DND-41 (cell line): ENCODE data around the gene WDR90.

Experiments used
- ATAC-seq: fragments of 200-7000 bp; cut with Tn5 transposase; 3 replicates; pipeline ENCODE4 v1.9.1; 2021; ENCODE audit warnings: low read depth; ENCODE audit not compliant: insufficient read depth
- DNase-seq: peaks from one replicate; pipeline ENCODE4 v3.0.0-alpha.2; 2020
- H2AFZ ChIP-seq: 2 replicates; pipeline ENCODE4 v1.6.0; 2012; ENCODE audit warnings: low read depth, low read length
- H3K27ac ChIP-seq: 2 replicates; pipeline ENCODE4 v1.5.1; 2012; ENCODE audit warnings: low read length, inconsistent platforms
- H3K27me3 ChIP-seq: fragments of 200-600 bp; sonication (generic); 2 replicates; pipeline ENCODE4 v1.6.0; 2012; ENCODE audit warnings: low read length, mild to moderate bottlenecking, inconsistent platforms; ENCODE audit not compliant: insufficient read depth, poor library complexity
- H3K36me3 ChIP-seq: 2 replicates; pipeline ENCODE4 v1.5.1; 2012; ENCODE audit warnings: low read length, inconsistent platforms; ENCODE audit not compliant: insufficient read depth
- H3K4me1 ChIP-seq: 2 replicates; pipeline ENCODE4 v1.5.1; 2012; ENCODE audit warnings: mild to moderate bottlenecking, low read length; ENCODE audit not compliant: insufficient read depth
- H3K4me2 ChIP-seq: 2 replicates; pipeline ENCODE4 v1.6.0; 2012; ENCODE audit warnings: mild to moderate bottlenecking, moderate library complexity, low read length, inconsistent platforms; ENCODE audit not compliant: insufficient read depth
- H3K4me3 ChIP-seq, 2 experiments: fragments of 200-600 bp in 1 of 2; shearing (Covaris generic) in 1 of 2; 2 replicates each; pipeline ENCODE4 v1.5.1; 2012 to 2016; ENCODE audit warnings: inconsistent platforms in 2 of 2, low read length in 2 of 2, mild to moderate bottlenecking in 2 of 2, low read depth in 1 of 2, moderate library complexity in 1 of 2
- H3K79me2 ChIP-seq: 2 replicates; pipeline ENCODE4 v1.6.0; 2012; ENCODE audit warnings: low read length, inconsistent platforms; ENCODE audit not compliant: insufficient read depth
- H3K9ac ChIP-seq: 2 replicates; pipeline ENCODE4 v1.6.0; 2012; ENCODE audit warnings: low read depth, mild to moderate bottlenecking, inconsistent platforms, low read length, moderate library complexity
- H3K9me3 ChIP-seq: 2 replicates; pipeline ENCODE4 v1.5.1; 2012; ENCODE audit warnings: low read length, moderate library complexity, mild to moderate bottlenecking, inconsistent platforms; ENCODE audit not compliant: insufficient read depth, severe bottlenecking
- H4K20me1 ChIP-seq: 2 replicates; pipeline ENCODE4 v1.6.0; 2012; ENCODE audit warnings: low read length; ENCODE audit not compliant: insufficient read depth
- CTCF ChIP-seq: IDR thresholded peaks from 2 replicates; pipeline ENCODE4 v1.5.1; 2012; ENCODE audit warnings: borderline replicate concordance, low read length, moderate library complexity, mild to moderate bottlenecking; ENCODE audit not compliant: poor library complexity, severe bottlenecking; ENCODE audit errors: extremely low read depth
- EZH2 ChIP-seq: IDR thresholded peaks from 3 replicates; pipeline ENCODE4 v1.6.1; 2012; ENCODE audit warnings: borderline replicate concordance, low read depth, mild to moderate bottlenecking, moderate library complexity, low read length, inconsistent platforms; ENCODE audit not compliant: severe bottlenecking

Gene WDR90

GRCh38 chr16:702341-702740 is 53.2 kb downstream of the WDR90 start:
- Histone ChIP-seq H3K4me2 (no peak overlapping the region), H3K27me3 (no peaks in the 10 kb centered on the region), H4K20me1 (peaks cover 5% of the 10 kb centered on the region), H3K4me1 (no peaks in the 10 kb centered on the region), H2AFZ (no peak overlapping the region), H3K36me3 (no peaks in the 10 kb centered on the region), H3K9ac (no peak overlapping the region), H3K27ac (no peak overlapping the region), H3K4me3 (no peak overlapping the region), H3K79me2 (no peaks in the 10 kb centered on the region), H3K9me3 (no peaks in the 10 kb centered on the region)
- DNase-seq: no peak
- TF ChIP-seq EZH2 (no peak), CTCF (no peak)
- ATAC-seq: no peak

GRCh38 chr16:703406-703805 is 54.2 kb downstream of the WDR90 start:
- Histone ChIP-seq H3K27ac (no peak overlapping the region), H3K4me3 (no peak overlapping the region), H3K9me3 (no peaks in the 10 kb centered on the region), H2AFZ (no peak overlapping the region), H3K36me3 (no peaks in the 10 kb centered on the region), H3K4me2 (no peak overlapping the region), H3K9ac (no peak overlapping the region), H3K4me1 (no peaks in the 10 kb centered on the region), H4K20me1 (peaks cover 8% of the 10 kb centered on the region), H3K79me2 (no peaks in the 10 kb centered on the region), H3K27me3 (no peaks in the 10 kb centered on the region)
- no peak for ATAC-seq
- TF ChIP-seq CTCF (no peak), EZH2 (no peak)
- no peak for DNase-seq

- no peaks in the 10 kb centered on the region for H3K79me2 ChIP-seq
- no peak overlapping the region for H3K4me2 ChIP-seq
- no peaks in the 10 kb centered on the region for H3K36me3 ChIP-seq
- no peak overlapping the region for H3K4me3 ChIP-seq
- no peaks in the 10 kb centered on the region for H3K27me3 ChIP-seq
- DNase-seq (no peak), ATAC-seq (no peak)
- H3K9me3 ChIP-seq: no peaks in the 10 kb centered on the region
- TF ChIP-seq CTCF: no peak
- TF ChIP-seq EZH2: no peak
- H3K9ac ChIP-seq: no peak overlapping the region
- H2AFZ ChIP-seq: no peak overlapping the region
- peaks cover 10% of the 10 kb centered on the region for H4K20me1 ChIP-seq
- H3K4me1 ChIP-seq: no peaks in the 10 kb centered on the region
- H3K27ac ChIP-seq: no peak overlapping the region
Observed at GRCh38 chr16:704047-704446, 54.9 kb downstream of the WDR90 start.
